GM12892 (cell line): ENCODE data around the gene TXLNB.

Experiments used
- POLR2A ChIP-seq: IDR thresholded peaks from 2 replicates; pipeline ENCODE4 v1.6.1; 2011; ENCODE audit warnings: low read depth, low read length, control low read depth
- POLR2AphosphoS5 ChIP-seq: IDR thresholded peaks from 2 replicates; pipeline ENCODE4 v1.6.1; 2011; ENCODE audit warnings: low read depth, low read length, control low read depth
- TAF1 ChIP-seq: IDR thresholded peaks from 2 replicates; pipeline ENCODE4 v1.6.1; 2011; ENCODE audit warnings: low read depth, mild to moderate bottlenecking, control low read depth, low read length, borderline replicate concordance

GRCh38 chr6:139219746-139220145, 72.1 kb downstream of the TXLNB start:
- TF ChIP-seq POLR2AphosphoS5 (no peak), TAF1 (no peak), POLR2A (no peak)
